NCI-H187 (cell line): ENCODE results near the gene STIM1.

Experiments
- DNase-seq, 2 experiments: peaks; one replicate each; lab custom pipeline; 2025; lab: John Stamatoyannopoulos, UW

Gene STIM1

DNA sequence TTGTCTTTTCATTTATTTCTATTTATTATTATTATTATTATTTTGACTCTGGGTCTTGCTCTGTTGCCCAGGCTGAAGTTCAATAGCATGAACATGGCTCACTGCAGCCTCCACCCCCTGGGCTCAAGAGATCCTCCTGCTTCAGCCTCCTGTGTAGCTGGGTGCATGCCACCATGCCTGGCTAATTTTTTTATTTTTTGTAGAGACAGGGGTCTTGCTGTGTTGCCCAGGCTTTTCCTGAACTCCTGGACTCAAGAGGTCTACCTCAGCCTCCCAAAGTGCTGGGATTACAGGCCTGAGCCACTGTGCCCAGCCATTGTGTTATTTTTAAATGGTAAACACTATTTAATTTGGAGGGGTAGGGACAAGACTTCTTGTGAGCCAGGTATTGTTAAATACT lies 215.9 kb downstream of the STIM1 start:
- DNase-seq, result no peak

DNA sequence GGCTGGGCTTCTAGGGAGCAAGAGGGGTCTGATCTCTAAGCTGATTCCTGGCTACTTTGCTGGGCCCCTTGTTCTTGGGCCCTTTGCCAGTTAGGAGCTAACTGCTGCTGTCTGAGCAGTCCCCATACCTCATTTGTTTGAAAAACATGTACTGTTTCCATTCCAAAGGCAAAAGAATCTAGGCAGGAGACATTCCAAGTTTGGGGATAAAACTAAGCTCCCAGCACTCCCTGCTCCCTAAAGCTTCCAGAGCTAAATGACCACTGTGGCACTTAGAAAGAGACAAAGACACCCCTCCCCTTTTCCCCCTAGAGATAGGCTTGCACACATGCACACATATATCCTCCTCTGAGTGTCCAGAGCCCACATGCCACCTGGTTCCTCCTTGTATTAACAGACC lies 216.4 kb downstream of the STIM1 start:
- no peak for DNase-seq

DNA sequence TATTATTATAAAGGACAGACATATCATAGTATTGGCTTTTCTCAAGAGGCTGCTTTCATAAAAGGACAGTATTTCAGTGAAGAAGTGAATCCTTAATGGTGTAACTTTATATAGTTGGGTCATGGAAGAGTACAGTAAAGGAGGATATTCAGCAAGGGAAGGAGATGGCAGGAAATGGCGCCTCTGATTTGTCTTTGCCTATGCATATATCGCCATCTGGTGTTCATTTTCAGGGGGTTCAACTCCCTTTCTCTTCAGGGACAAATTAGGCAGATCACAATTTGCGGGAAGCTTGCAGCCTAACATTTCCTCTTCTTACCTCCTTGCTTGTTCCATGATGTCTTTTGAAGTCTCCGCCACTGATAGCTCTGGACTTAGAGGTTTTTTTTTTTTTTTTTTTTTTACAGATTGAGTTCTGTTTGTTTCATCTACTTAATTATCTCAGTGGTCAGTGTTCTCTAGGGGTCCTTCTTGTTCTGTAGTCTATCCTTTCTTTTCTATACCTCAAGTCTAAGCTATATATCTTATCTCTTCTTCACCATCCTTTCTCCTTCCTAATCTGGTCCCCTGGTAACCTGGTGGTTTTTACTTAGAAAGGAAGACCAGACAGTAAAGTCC lies 217.3 kb downstream of the STIM1 start:
- DNase-seq, result peak in 1 of 2 experiments; percentile 33

DNA sequence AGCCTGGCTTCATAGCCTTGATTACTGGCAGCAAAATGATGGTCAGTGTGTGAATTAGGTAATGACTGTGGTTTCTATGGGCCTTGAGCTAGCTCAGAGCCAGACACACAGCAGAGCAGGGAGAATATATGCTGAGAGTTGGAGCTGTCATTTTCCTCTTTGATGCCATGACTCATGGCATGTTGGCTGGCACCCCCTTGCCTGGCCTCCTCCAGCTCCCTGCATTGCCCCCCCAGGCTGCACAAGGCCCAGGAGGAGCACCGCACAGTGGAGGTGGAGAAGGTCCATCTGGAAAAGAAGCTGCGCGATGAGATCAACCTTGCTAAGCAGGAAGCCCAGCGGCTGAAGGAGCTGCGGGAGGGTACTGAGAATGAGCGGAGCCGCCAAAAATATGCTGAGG lies 218.8 kb downstream of the STIM1 start:
- DNase-seq, result no peak

DNA sequence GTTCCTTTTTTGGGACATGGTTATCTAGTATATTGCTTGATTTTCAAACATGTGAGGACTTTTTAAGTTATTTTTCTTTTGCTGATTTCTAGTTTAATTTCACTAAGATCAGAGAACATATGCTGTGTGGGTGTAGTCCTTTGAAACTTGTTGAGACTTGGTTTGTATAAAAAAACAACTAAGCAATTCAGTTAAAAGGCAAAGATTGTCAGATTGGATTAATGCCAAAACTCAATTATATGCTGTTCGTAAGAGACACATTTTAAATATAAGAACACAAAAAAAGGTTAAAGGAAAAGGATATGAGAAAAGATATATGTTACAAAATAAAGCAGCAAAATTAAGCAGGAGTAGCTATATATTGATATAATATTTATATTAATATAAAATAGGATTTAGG lies 221.3 kb downstream of the STIM1 start:
- DNase-seq, result no peak

DNA sequence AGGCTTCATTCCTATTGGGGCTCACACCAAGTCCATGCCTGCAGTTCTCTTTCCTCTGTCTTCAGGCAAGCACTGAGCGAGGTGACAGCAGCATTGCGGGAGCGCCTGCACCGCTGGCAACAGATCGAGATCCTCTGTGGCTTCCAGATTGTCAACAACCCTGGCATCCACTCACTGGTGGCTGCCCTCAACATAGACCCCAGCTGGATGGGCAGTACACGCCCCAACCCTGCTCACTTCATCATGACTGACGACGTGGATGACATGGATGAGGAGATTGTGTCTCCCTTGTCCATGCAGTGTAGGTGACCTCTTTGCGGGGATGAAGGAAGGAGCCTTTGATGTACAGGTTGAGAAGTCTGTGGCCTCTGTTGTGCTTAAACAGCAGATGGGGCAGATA lies 227.7 kb downstream of the STIM1 start:
- no peak for DNase-seq

DNA sequence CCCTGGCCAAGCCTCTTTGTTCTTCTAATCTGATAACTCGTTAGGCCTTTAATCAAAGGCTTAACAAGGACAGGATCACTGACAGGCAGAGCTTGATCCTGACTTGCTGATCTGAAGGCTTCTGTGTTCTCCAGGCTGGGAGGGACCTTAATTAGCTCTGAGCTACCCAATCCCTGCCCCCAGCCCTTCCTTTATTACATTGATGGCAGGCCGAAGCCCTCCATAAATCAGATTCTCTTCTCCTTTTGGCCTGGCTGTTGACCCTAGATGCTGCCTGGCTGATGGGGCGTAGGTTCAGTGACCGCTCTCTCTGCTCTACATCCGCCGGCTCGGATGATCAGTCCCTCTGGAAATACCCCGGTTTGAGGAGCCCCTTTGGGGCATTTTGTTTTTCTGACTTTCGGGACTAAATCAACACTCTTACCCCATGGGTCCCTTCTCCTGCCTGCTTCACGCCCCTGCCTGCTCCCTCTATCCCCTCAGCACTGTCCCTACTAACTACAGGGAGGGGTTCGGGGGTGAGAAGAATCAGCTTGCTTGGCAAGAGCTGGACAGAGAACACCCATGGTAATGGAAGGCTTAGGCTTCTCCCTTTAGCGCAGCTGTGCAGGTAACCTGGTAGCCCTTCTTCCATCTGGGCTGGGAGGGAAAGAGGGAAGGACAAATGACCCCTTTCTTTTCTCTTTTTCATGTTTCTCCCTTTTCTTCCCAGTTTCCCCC lies 229.1 kb downstream of the STIM1 start:
- DNase-seq, result no peak

DNA sequence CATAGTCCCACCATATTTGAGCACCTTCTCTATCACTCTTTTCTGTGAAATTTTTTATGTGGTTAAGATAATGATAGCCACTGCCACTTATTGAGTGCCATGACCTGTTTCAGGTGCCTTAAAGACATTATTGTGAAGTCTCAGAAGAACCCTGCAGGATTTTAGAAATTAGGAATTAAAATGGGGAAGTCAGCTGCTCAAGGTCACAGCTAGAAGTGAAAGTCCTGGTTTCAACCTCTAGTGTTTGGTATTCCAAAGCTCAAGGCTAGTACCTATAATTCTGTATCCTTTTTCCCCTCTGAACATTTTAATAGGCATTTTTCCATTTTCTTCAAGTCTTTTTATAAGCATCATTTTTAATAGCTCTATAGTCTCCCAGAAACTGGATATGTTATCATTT lies 230.1 kb downstream of the STIM1 start:
- DNase-seq, result no peak

DNA sequence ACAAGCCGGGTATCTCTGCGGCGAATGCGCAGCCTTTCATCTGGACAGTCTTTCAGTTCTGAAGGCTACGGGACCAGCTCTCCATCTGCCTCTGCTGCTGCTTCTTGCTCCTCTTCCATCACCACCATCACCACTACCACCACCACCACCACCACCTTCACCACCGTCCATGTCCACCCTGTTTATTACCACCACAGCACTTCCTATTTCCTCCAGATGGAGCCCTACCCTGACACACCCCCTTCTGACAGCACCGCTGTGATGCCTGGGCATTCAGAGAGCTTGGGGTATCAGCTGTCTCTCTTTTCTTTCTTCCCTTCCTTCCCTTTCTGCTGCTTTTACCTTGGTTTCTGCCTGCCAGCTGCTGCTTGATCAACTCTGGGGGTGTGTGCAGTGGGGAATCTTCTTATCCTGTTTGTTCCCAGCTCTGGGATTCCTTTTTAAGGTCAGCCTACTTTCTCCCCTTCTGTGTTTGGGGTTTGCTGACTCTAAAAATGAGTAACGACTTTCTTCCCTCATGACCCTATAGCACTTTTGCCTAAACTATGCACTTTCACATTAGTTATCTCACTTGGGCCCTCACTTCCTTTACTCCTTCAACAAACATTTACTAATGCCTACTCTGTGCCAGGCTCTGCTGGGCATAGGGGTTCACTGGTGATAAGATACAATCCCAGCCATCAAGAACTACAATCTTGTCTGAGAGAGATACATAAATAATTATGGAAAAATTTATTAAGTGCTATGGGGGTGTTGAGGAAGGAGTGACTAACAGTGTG lies 231.3 kb downstream of the STIM1 start:
- DNase-seq, result no peak

DNA sequence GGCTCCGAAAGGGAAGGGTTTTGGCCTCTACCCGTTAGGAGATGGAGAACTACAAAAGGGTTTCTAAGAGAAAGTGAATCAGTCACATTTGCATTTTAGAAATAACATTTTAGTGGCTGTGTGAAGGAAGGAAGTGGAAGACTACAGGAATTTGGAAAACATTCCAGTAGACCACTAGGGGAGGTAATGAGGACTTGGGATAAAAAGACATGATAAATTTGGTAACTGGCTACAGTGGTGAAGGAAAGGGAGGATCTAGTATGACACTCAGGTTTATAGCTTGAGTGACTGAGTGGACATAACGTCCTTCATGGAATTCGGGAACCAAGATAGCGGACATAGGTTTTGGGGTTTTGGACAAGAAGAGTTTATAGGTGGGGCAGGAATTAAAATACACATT lies 232.1 kb downstream of the STIM1 start:
- DNase-seq, result no peak

DNA sequence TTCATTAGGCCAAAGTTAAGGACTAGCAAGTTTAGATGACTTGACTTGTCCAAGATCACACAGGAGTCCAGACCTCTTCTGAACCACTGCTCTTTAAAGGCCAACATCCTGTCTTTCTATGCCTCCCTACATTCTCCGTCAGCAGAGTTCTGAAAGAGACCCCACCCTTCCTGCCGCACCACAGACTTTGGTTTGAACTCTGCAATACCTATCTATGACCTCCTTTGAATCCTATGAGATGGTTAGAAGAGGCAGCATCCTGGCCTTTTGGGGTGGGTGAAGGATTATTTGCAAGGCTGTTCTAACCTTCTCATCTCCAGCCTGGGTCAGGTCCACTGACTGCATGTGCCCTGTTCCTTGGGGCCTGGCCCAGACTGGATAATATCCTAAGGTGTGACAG lies 234.8 kb downstream of the STIM1 start:
- no peak for DNase-seq

DNA sequence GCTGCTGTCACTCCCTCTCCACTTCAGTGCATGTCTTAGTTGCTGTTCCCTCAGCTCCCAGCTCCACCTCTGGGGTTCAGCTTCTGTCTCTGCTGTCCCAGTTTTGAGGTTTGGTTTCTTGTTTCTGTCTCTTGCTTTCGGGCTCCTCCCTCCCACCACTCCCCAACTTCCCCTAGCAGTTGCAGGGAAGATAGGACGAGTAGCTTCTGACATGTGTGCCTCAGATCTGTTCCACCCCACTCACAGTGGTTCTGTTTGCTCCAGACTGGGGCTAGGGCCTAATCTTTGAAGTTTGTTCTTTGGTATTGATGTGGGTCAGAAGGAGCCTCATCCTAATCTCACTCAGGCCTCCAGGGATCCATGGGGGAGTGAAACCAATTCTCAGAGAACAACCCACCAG lies 236.6 kb downstream of the STIM1 start:
- DNase-seq, result no peak

DNA sequence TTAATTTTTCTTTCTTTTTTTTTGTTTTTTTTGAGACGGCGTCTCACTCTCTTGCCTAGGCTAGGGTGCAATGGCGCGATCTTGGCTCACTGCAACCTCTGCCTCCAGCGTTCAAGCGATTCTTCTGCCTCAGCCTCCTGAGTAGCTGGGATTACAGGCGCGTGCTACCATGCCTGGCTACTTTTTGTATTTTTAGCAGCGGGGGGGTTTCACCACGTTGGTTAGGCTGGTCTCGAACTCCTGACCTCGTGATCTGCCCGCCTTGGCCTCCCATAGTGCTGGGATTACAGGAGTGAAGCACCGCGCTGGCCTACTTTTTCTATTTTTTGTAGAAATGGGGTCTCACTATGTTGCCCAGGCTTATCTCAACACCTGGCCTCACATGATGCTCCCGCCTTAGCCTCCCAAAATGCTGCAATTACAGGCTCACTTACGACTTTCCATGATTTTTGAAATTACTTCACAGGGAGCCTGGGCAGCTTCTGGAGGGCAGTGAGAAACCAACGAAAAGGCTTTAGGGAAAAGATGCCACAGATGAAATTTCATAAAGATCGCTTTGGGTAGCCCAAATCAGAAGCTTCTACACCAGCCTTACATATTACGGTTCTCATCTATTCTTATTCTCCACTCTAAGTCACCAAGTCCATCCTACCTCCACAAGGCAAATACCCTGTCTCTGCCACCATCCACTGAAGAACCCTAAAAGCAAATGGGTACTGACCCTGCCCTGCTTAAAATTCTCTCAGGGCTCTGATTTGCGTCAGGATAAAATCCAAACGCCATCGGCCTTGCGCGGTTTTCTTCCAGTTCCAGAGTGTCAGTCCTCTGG lies 238.3 kb downstream of the STIM1 start:
- DNase-seq, result no peak

DNA sequence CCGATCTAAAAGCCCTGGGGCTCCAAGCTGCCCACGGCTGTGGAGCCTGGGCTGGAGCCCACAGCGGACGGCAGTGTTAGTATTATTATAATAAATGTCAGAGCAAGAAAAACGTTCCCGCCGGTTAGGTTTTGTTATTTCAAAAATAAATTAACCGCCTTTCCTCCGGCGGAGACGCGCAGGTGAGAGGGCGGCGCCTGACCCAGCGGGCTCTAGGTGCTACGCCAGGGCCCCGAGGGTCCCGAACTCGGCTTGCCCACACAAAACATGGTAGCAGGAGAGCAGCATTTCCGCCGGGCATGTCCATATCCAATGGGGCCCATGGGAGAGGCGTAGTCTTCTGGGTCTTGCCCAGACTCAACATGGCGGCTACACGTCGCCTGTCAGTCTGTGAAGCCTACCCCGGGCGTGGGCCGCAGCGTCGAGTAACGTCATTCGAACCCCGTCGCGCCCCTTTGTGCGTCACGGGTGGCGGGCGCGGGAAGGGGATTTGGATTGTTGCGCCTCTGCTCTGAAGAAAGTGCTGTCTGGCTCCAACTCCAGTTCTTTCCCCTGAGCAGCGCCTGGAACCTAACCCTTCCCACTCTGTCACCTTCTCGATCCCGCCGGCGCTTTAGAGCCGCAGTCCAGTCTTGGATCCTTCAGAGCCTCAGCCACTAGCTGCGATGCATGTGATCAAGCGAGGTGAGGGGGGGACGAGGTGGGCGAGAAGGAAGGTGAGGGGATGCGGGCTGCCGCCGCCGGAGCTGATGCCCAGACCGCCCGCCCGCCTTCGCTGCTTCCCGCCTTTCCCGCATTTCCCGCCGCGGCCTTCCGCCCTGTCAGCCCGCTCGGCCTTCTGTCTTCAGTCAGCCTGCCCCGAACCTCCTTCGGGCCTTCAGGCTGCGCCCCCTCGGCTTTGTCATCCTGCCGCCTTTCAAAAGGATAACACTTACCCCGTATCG lies 239.2 kb downstream of the STIM1 start, which contains the start of gene RRM1:
Gene RRM1, plus strand, starts transcription at position 452 of the 944 bp plus-strand sequence. Its CDS starts 214 bp downstream, at position 666.
- DNase-seq, result peak; percentile 95 to 98

DNA sequence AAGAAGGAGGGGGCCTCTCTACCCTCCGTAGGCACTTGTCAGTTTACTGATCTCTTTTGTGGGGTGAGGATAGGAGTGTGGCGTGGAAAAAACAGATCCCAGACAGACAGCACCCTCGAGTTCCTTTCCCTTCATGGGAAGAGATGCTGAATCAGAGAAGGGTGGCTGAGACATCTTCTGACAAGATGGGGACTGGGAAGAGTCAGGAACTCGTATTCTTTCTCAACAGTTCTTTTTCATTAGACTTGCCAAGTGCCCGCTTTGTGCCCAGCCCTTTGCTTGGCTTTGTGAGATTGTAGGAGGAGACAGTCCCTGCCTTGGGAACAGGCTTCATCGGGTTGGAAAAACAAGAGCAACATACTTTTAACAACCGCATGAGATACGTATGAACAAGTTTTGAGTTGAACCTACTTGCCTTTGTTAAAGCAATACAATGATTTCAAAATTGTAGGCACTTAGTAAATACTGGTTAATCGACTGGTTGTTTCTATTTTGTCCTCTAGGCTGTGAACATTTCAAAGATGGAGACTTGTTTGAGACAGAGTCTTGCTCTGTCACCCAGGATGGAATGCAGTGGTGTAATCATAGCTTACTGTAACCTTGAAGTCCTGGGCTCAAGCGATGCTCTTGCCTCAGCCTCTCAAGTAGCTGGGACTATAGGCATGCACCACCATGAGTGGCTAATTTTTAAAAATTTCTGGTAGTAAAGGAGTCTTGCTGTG lies 240.2 kb downstream of the STIM1 start:
- no peak for DNase-seq

DNA sequence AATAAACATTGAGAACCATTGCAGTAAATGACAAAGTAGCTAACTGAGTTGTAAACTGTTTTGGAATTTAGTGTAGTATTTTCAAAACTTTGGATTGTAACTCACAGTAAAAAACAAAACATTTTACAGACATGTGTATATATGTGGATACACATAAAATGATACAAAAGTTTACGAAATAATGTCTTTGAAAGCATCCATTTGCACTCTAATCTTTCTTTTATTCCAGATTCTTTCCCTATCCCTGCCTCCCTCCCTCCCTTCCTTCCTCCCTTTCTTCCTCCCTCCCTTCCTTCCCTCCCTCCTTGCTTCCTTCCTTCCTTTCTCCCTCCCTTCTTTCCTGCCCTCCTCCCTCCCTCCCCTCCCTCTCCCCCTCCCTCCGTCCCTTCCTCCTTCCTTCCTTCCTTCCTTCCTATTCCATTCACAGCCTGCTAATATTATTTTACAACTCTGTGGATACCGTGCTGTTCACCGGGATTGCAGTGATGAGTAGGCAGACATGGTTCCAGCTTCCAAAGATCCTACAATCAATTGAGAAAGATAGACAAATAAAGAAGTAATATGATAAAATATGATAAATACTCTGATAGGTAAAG lies 242.7 kb downstream of the STIM1 start:
- DNase-seq, result no peak

DNA sequence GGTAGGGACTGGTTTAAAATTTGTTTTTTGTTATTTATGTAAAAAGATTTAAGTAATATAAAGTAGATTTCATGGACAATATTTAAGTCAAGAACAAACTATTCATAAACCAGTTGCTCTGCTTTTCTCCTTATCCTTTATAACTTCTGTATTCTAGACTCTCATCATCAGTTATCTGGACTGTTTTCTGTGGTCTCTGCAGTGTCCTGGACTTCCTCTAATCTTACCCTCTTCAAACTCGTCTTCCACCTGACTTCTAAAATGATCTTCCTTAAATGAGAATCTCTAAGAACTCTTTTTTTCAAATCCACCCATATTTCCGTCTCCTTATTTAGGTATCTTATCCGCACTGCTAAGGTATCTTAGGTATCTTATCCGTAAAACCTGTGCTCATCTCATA lies 247.2 kb downstream of the STIM1 start:
- no peak for DNase-seq

DNA sequence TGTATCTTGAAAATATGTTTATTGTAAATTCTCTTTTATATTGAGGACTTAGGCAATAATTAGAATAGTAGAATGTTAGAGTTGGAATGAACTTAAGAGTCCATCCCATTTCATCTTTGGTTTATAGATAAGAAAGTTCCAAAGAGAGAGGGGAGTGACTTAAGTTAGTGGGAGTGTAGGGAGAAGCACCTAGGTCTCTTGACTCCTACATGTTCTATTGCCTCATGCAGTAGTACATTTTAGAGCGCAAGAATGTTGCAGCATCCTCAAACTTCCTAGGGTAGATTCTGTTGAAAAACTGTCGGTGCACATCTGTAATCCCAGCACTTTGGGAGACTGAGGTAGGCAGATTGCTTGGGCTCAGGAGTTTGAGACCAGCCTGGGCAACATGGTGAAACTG lies 247.8 kb downstream of the STIM1 start:
- DNase-seq, result no peak

DNA sequence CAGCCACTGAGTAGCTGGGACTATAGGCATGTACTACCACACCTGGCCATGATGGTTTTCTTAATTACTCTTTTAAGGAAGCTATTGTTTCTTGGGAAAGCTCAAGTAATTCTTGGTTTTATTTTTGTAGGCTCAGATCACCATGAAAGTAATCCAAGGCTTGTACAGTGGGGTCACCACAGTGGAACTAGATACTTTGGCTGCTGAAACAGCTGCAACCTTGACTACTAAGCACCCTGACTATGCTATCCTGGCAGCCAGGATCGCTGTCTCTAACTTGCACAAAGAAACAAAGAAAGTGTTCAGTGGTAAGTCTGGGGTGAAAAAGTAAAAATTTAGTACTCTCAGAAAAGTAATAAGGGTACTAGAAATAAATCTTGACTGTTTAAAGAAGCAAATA lies 250.5 kb downstream of the STIM1 start:
- DNase-seq, result no peak

DNA sequence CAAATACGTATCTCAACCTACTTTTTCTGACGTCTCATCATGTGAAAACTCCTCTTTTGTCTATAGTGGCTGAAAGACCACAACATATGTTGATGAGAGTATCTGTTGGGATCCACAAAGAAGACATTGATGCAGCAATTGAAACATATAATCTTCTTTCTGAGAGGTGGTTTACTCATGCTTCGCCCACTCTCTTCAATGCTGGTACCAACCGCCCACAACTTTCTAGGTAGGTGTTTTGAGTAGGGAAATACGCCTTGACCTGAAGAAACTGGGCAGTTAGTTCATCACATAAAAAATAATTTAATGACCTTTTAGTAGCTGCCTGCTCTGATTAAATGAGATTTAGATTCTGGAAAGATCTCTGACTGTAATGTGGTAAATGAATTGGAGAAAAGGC lies 256.4 kb downstream of the STIM1 start:
- no peak for DNase-seq
